Stimulated activated CD8-positive, alpha-beta memory T cell treated with anti-CD3 and anti-CD28 coated beads, Interleukin-4, amount 100 ng/mL, for 48 hours (primary cell): ENCODE data around the gene CDKN1A.
"Not testable (repeated sequence)": the region's sequence is repeated elsewhere in the genome, so short reads cannot be mapped to it uniquely, and the experiment has no call there.

ENCODE experiments used
- DNase-seq: peaks from one replicate; pipeline ENCODE4 v3.0.0-alpha.2; 2020

Gene CDKN1A

GRCh38 chr6:36699348-36699747, 20.8 kb downstream of the CDKN1A start:
- no peak for DNase-seq

- no peak for DNase-seq
Measured at GRCh38 chr6:36700071-36700812, 21.7 kb downstream of the CDKN1A start.

DNA sequence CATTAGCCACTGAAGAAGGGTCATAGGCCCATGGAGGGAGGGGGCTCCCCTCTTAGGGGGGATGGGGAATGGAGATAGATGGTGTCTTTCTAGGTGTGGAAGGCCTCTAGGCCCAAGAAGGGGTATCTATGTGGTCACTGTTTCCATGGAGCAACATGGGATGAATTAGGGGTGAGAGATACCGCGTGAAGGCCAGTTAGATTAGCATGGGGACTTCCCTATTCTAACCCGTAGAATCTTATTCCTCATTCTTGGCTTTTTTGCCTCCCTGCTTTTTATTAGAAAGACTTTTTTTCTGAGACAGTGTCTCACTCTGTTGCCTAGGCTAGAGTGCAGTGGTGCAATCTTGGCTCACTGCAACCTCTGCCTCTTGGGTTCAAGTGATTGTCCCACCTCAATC, 22.3 kb downstream of the CDKN1A start:
- no peak for DNase-seq

- DNase-seq = no peak
Measured at GRCh38 chr6:36701401-36701991, 23.0 kb downstream of the CDKN1A start.

DNA sequence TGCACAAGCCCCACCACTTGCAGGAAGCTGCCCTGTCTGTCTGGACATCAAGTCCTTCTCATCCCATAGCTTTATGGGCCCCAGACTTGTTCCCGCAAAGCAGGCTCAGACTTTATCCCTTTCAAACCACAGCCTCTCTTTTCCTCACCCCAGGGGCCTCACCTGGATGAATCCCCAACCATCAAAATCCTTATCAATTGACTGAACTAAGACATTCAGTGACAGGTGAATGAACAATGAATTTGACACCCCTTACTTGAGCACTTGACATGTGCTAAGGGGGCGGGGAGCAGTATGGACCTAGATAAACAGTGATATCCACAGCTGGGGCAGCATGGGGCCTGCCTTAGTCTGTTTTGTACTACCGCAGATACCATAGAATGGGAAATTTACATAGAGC, 24.1 kb downstream of the CDKN1A start:
- no peak for DNase-seq

GRCh38 chr6:36703081-36703606, 24.6 kb downstream of the CDKN1A start:
- DNase-seq = no peak

DNA sequence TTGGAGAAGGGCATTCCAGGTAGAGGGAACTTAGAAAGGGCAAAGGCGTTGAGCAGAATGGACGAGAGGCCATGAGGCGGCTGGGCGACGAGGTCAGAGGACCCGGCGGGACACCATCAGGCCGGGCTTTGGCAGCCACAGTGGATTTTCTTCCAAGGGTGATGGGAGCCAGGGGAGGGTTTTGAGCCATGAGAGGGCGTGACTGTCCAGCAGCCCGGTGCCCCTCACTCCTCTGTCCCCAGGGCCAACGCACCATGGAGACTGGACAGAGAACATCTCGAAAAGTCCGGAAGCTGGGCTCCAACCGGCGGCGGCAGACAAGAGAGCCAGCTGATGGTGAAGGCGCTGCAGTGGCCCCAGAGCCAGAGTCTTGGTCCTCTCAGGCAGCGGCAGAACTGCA, 25.5 kb downstream of the CDKN1A start:
- no peak for DNase-seq

DNA sequence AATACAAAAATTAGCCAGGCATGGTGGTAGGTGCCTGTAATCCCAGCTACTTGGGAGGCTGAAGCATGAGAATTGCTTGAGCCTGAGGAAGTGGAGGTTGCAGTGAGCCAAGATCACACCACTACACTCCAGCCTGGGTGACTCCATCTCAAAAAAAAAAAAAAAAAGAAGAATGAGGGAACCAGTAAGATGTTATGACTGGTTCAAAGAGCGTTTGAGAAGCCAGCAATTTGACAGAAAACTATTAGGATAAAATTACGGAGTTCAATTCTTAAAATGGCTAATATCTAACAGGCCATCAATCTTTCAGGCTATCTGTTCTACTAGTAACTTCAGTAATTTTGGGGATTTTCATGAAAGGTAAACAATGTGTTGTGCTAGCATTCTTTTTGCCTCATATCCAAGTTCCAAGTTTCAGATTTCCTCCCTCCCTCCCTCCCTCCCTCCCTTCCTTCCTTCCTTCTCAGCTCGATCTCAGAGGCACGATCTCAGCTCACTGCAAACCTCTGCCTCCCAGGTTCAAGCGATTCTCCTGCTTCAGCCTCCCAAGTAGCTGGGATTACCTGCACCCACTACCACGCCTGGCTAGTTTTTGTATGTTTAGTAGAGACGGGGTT, 26.6 kb downstream of the CDKN1A start:
- DNase-seq = not testable (repeated sequence)

DNA sequence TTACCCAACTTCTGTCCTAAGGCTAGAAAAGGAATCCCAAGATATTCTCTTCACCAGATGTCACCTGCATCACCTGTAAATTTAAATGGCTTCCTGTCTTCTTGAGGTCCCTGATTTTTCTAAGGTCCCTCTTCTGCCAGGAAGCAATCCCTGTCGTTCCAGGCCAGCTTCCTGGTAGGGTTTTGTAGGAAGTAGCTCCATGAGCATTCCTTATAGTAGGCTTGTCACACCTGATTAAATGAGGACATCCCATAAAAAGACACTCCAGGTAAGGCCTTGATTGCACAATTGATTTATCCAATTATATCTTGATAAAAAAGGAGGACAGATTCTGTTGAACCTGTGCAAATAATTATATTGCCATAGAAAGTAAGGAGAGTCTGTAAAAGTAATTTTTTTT, 27.8 kb downstream of the CDKN1A start:
- no peak for DNase-seq

- DNase-seq = no peak
Measured at GRCh38 chr6:36712816-36713215, 34.3 kb downstream of the CDKN1A start.

GRCh38 chr6:36713846-36714245, 35.3 kb downstream of the CDKN1A start:
- no peak for DNase-seq

DNA sequence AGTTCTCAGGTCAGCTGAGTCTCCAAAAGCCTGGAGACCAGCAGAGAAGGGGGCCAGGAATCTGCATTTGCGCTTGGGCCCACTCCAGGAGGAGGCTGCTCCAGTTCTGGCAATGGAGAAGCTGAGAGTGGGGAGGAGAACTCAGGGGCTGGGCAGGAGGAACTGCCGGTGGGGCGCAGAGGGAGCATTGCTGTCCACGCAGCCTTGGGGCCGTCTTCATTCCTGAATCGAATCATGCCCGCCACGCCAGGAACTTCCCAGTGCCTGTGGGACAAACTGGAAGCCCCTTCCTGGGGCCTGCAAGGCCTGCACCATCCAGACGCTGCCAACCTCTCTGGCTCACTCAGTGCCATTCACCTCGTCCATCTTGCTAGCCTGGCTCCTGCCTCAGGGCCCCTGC, 36.0 kb downstream of the CDKN1A start:
- no peak for DNase-seq

DNA sequence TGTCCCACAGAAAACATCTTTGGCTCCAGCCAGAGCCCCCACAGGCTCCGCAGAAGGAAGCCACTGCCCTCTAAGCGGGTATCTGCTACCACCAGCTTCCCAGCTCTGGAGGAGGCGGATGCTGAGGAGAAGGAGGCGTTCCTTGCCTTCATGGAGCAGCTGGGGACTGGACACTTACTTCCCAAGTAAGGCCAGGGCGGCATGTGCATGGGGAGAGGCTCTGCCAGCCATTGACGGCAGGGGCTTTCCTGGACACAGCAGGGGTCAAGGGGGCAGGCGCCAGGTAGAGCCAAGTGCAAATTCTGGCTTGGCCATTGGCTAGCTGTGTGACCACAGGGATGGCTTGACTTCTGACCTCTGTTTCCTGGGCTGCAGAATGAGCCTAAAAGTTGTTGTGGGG, 37.0 kb downstream of the CDKN1A start:
- DNase-seq = no peak

GRCh38 chr6:36716476-36717093, 38.1 kb downstream of the CDKN1A start:
- DNase-seq = no peak

- no peak for DNase-seq
Measured at GRCh38 chr6:36717231-36717825, 38.8 kb downstream of the CDKN1A start.

DNA sequence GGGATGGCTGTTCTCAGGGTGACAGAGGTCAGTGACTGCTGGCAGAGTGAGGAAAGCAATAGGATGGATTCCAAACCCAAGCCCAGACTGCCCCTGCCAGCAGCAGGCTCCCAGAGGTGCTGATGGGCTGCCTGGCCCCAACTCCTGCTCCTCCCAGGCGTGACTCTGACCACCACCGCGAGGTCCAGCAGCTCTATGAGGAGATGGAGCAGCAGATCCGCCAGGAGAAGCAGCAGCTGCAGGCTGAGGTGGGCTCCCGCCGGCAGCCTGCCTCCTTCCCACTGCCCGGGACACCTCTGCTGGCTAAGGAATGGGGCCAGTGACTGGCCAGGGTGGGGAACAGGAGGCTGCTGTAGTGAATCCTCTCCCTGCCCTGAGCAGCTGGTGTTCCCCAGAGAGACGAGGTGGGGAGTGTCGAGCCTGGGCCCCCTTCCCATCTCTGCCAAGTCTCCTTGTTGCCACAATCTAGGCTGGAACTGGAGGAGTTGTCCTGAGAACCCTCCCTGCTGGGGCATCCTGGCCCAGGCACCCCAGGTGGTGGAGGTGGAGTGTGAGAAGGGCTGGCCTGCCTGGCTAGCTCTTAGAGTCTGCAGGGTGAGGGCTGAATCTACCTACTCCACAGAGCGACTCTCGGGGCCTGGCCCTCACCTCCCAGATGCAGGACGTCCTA, 39.5 kb downstream of the CDKN1A start:
- no peak for DNase-seq

- no peak for DNase-seq
Measured at GRCh38 chr6:36718560-36718959, 40.0 kb downstream of the CDKN1A start.

DNA sequence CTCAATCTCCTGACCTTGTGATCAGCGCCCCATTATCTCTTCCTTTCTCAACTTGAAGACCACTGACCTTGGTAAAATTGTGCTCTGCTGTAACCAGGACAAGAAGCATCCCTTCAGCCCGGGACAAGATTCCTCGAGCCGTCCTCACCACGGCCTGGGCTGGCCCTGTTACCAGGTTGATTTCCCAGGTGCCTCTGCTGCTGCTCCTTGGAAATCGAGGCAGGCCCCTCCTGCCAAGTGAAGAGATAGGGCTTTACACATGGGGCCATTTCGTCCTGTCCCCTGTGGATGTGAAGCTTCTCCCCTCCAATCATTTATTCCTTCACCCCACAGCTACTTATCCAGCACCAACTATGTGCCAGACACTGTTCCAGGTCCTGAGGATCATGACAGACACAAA, 40.6 kb downstream of the CDKN1A start:
- DNase-seq = no peak

DNA sequence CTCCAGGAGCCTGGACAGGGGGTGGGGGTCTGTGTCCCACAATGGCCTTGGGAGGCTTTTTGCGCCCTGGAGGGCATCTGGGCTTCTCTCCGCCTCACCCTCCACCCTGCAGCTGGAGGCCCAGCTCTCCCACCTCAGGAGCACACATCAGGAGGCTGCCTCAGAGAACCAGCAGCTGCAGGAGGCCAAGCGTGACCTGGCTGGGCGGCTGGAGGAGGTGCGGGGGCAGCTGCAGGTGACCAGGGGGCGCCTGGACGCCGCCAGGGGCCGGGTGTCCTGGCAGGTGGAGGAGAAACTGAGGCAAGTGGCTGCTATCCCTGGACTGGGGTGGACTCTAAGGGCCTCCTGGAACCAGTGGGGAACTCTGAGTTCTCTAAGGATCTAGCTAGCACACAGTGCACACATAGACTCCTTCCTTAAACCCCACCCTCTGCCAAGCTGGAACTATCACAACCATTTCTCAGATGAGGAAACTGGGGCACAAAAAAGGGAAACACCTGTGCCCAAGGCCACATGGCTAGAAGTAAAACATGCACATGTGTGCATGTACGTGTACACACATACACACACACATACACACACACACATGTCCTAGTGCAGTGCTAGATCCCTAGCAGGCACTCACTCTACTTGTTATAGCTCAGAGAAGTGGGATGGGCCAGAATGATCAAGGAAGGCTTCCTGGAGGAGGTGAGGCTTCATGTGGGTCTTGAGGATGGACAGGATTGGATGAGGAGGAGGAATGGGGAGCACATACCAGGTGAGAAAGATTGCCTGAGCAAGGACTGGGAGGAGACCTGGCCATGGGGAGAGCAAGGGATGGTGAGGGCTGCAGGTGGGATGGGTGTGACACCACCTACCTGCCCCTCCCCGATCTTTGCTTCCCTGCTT, 42.0 kb downstream of the CDKN1A start:
- no peak for DNase-seq

- DNase-seq = no peak
Measured at GRCh38 chr6:36721369-36722140, 43.0 kb downstream of the CDKN1A start.

- DNase-seq = no peak
Measured at GRCh38 chr6:36722365-36722764, 43.9 kb downstream of the CDKN1A start.
